ENCODE data around the gene LRIT2. TPM values are rescaled to one million over a fixed set of nuclear protein-coding genes. Genes with fewer than 3 reads are reported as not detected.
"Not testable (repeated sequence)": the region's sequence is repeated elsewhere in the genome, so short reads cannot be mapped to it uniquely, and the experiment has no call there.

The LRIT2 gene
- total RNA-seq, 3 donors from 2014 or later, result not detected

DNA sequence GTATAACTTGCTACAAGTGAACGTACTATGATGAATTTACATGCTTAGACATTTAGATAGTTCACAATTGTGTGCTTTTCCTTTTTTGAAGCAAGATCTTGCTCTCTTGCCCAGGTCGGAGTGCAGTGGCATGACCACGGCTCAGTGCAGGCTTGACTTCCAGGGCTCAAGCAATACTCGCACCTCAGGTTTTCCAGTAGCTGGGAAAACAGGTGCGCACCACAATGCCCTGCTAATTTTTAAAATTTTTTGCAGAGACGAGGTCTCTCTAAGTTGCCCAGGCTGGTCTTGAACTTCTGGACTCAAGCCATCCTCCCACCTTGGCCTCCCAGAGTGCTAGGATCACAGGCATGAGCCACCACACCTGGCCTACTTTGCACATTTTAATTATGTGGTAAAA, 49.9 kb downstream of the LRIT2 start:
- Mint-ChIP-seq H3K36me3 (ENCODE audit: insufficient read depth) (no peaks in the 10 kb centered on the region), H3K9me3 (no peaks in the 10 kb centered on the region), H3K27me3 (ENCODE audit: low read depth) (no peaks in the 10 kb centered on the region), H3K4me1 (ENCODE audit: low read depth) (peaks cover 10% of the 10 kb centered on the region), H3K4me3 (no peak overlapping the region)
- no peak for DNase-seq
- ATAC-seq, result no peak

DNA sequence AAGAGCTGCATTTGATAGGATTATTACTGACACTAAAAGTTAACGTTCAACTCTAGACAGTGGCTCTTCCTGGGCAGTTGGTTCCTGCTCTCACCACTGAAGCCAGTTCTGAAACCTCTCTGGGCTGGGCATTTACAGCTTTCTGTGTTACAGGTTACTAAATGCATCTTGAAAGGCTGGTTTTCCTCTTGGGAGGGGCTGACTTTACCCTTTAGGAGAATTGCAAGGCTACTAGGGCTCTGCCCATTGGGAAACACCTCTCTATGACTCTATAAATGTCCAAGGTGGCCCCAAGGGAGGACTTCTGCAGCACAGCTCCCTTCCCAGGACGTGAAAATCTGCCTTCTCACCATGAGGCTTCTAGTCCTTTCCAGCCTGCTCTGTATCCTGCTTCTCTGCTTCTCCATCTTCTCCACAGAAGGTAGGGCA, 51.8 kb downstream of the LRIT2 start, which contains the start of gene GPR15LG:
Gene GPR15LG, plus strand, starts transcription at position 301 of the 429 bp plus-strand sequence. Its CDS starts 51 bp downstream, at position 352.
- no peaks in the 10 kb centered on the region for H3K36me3 Mint-ChIP-seq (ENCODE audit: insufficient read depth)
- no peak for DNase-seq
- no peaks in the 10 kb centered on the region for H3K9me3 Mint-ChIP-seq

GRCh38 chr10:84172467-84173356, 52.6 kb downstream of the LRIT2 start:
- Mint-ChIP-seq H3K36me3 (ENCODE audit: insufficient read depth) (no peaks in the 10 kb centered on the region), H3K4me1 (ENCODE audit: low read depth) (peaks cover 10% of the 10 kb centered on the region), H3K27me3 (ENCODE audit: low read depth) (no peaks in the 10 kb centered on the region), H3K4me3 (no peak overlapping the region), H3K9me3 (no peaks in the 10 kb centered on the region)
- DNase-seq (no peak), ATAC-seq (no peak)

More for the DNA sequence above, 51.8 kb downstream of the LRIT2 start, which contains the start of gene GPR15LG:
- no peak for ATAC-seq
- Mint-ChIP-seq H3K4me3 (no peak within 1 kb of the TSS), H3K4me1 (ENCODE audit: low read depth) (peaks cover 10% of the 10 kb centered on the region), H3K27me3 (ENCODE audit: low read depth) (no peaks in the 10 kb centered on the region)

DNA sequence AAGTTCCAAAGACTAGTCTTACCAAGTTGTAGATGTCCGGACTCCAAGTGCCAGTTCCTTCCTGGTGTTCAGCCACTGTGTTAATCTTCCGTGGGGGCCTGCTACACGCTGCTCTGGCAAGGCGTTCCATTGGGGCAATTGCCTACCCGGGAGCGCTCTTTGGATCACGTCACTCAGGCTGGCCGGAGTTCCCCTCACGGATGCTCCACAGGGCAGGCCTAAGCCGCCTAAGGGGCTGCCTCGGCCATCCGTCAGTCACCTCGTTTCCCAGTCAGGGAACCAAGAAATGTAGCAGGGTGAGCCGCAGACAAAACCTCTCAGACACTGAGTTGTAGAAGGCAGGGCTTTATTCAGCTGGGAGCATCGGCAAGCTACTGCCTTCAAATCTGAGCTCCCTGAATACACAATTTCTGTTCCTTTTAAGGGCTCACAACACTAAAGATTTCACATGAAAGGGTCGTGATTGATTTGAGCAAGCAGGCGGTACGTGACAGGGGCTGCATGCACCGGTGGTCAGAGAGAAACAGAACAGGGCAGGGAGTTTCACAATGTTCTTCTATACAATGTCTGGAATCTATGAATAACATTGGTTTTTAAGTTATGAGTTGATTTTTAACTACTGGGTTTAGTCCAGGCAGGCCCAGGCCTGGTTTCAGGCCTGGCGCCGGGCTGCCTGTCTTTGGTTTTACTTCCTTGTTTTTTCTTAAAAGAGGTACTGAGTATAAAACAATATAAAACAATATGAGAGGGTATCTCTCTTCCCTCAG, 53.5 kb downstream of the LRIT2 start:
- not testable (repeated sequence) for H3K36me3 Mint-ChIP-seq (ENCODE audit: insufficient read depth); H3K9me3 Mint-ChIP-seq; ATAC-seq; H3K4me1 Mint-ChIP-seq (ENCODE audit: low read depth); H3K27me3 Mint-ChIP-seq (ENCODE audit: low read depth); H3K4me3 Mint-ChIP-seq; DNase-seq

- H3K27me3 Mint-ChIP-seq (ENCODE audit: low read depth); DNase-seq; H3K4me1 Mint-ChIP-seq (ENCODE audit: low read depth); H3K9me3 Mint-ChIP-seq; H3K36me3 Mint-ChIP-seq (ENCODE audit: insufficient read depth); ATAC-seq; H3K4me3 Mint-ChIP-seq: not testable (repeated sequence)
Observed at GRCh38 chr10:84171237-84171636, 54.1 kb downstream of the LRIT2 start.

Other genes with a start within 250 kb of the LRIT2 start
- gene GHITM, start 86.0 kb downstream of the LRIT2 start, total RNA-seq, result 100 to 1,000 TPM; 206 to 234 (median 220) TPM
- not detected for gene GPR15LG, start 51.7 kb downstream of the LRIT2 start, total RNA-seq
- gene CDHR1, start 31.0 kb downstream of the LRIT2 start, total RNA-seq, result 1 to 10 TPM in 1 of 3 donors, under 1 TPM in 2; 0.22 to 1.3 (median 0.28) TPM
- gene LRIT1, start 16.0 kb upstream of the LRIT2 start, total RNA-seq, result not detected
- not detected for gene RGR, start 19.5 kb upstream of the LRIT2 start, total RNA-seq
- 10 to 100 TPM; 37.1 to 42.0 (median 40.9) TPM for gene CCSER2, start 103.0 kb upstream of the LRIT2 start, total RNA-seq

Data from activated T-cell treated with anti-CD3 and anti-CD28 coated beads, Interleukin-2, amount 50 U/mL, for 4 hours (primary cell).